Renal cortical epithelial cell (primary cell): ENCODE results near the gene NUF2. TPM values are rescaled to one million over a fixed set of nuclear protein-coding genes. Genes with fewer than 3 reads are reported as not detected.
"Not testable (repeated sequence)": the region's sequence is repeated elsewhere in the genome, so short reads cannot be mapped to it uniquely, and the experiment has no call there.

Experiments
- DNase-seq: peaks from one replicate; pipeline ENCODE4 v3.0.0-alpha.2; 2011; ENCODE audit warnings: low read depth
- total RNA-seq: library from RNA; depleted of rRNA; stranded (reverse); fragments of >200 nt; gene quantifications from 2 replicates; pipeline ENCODE4 v1.2.3, GENCODE V29; 2014

The NUF2 gene
- 0.30 and 12.9 TPM in 2 replicates for total RNA-seq

DNA sequence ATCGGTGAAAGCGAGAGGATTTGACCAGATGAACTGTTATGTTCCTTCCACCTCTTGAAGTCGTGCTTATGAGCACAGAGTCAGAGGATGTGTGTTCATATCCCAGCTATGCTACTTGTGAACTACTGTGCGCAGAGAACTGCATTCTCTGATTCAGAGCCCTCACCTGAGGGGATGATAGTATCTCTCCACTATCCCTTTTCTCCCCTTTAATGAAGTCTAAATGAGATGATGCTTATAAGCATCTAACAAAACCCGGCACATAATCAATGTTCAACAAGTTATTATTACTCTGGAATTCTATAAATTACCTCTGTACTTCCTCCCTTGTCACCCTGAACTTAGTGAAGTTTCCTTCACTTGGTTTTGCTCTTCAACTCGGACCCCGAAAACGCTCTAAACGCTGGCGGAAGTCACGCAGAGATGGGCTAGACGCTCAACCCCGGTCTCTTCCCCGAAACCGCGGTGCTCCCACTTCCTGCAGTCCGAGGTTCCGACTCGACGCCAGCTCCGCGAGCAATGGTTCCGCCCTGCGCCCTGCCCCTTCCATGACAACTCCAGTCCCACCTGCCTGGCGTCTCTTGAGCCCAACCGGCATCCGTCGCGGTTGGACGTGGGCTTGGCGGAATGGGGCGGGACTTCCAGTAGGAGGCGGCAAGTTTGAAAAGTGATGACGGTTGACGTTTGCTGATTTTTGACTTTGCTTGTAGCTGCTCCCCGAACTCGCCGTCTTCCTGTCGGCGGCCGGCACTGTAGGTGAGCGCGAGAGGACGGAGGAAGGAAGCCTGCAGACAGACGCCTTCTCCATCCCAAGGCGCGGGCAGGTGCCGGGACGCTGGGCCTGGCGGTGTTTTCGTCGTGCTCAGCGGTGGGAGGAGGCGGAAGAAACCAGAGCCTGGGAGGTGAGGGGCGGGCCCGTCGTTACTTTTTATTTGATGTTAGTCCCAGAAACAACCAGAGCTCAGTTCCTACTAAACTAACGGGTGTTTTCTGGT is at the start of gene NUF2:
Gene NUF2, plus strand, starts transcription at position 644 of the 995 bp plus-strand sequence. CDS start 4,098 bp downstream, outside the sequence.
- peak; percentile 94 for DNase-seq

DNA sequence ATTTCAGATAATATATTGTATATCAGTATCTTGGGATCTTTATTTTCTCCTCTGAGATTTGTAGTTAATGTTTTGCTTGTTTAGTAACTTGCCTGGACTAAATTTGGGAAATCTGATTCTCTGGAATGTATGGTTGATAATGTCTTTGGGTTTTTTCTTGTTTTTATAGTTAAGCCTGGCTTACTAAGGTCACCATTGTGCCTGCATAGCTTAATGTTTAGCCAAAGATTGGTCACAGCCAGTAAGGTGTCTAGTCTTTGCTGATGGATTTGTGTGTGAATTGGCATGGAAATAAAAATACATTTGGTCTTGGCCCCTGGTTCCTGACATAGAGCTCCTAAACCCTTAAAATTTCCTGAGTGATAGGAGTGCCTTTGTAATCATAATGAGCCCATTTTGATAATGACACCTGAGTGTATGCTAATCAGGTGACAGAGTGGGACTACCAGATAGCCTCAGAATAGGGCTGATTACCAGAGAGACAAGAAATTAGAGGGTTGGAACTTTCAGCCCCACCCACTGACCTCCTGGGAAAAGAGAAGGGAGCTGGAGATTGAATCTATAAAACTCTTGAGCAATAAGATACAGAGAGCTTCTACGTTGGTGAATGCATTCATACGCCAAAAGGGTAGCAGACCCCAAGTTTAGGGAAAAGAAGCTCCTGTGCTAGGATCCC is 47.9 kb upstream of the NUF2 start:
- DNase-seq = peak; percentile 96

DNA sequence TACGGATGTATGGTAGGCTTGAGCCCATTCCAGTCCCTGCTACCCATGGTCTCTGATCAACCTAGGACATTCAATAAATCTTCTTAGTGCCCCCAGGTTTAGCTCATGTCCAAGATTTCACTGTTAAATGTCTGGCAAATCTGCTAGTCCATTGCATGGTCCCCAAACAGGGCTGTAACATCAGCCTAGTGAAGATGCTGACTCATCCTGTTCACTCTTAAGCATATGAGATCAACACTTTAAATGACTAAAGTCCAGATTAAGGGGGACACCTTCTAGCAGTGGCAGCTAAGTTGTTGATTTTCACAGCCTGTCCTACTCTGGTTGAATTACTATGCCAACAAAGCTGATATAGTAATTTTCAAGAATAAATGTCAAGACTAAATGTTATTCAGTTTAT is 46.5 kb upstream of the NUF2 start:
- DNase-seq = peak; percentile 62

DNA sequence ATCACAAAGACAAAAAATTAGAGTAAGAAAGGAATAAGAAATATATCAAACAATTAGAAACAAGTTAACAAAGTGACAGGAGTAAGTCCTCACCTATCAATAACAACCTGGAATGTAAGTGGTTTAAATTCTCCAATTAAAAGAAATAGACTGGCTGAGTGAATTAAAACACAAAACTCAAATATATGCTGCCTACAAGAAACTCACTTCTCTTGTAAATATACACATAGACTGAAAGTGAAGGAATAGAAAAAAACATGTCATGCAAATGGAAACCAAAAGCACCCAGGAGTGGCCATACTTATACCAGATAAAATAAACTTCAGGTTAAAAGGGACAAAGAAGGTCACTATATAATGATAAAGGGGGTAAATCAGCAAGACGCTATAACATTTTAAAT is 43.2 kb upstream of the NUF2 start:
- no peak for DNase-seq

DNA sequence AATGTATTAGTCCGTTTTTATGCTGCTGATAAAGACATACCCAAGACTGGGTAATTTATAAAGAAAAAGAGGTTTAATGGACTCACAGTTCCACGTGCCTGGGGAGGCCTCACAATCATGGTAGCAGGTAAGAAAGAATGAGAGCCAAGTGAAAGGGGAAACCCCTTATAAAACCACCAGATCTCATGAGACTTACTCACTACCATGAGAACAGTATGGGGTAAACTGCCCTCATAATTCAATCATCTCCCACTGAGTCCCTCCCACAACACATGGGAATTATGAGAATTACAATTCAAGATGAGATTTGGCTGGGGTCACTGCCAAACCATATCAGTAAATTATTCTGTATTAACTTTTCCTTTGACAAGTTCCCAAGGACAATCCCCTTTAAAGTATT is 36.9 kb upstream of the NUF2 start:
- peak; percentile 29 for DNase-seq

DNA sequence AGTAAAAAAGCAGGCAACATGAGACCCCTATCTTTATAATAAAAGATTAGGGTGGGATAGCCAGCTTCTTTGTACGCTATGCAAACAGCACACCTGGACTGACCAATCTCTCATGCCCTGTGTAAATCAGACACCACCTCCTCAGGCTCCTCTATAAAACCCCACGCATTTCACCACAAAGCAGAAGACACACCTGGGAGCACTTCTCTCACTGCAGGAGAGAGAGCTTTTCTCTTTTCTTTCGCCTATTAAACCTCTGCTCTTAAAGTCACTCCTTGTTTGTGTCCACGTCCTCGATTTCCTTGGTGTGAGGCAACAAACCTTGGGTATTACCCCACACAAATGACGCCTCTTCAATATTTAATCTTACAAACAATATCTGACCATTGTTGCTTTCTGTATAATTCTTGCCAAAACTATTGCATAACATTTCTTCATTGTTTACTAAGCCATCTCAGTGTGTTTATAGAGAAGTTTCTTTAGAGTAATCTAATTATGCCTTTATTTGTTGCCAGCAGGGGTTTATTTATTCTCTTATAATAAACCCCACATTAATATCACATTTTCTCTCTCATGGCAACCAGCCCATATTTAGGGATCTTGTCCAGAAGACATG is 31.6 kb upstream of the NUF2 start:
- no peak for DNase-seq

DNA sequence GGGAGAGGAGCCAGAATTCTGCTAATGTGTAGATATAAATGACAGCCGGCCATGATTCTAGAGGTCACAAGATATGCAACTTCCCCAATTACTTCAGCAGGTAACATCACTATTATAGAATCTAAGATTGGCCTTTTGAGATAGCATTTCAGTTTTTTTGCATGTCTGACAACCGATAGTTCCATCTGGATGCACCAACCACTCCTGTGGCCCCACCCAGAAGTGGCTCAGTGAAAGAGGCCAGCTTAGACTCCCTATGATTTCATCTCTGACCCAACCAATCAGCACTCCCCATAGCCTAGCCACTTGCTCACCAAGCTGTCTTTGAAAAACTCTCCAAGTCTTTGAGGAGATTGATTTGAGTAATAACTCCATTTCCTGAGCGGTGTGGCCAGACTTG is 30.3 kb upstream of the NUF2 start:
- no peak for DNase-seq

DNA sequence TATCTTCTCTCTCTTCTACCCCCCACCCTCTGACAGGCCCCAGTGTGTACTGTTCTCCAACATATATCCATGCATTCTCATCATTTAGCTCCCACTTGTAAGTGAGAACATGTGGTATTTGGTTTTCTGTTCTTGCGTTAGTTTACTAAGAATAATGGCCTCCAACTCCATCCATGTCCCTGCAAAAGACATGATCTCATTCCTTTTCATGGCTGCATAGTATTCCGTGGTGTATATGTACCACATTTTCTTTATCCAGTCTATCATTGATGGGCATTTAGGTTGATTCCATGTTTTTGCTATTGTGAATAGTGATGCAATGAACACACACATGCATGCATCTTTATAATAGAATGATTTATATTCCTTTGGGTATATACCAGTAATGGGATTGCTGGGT is 29.6 kb upstream of the NUF2 start:
- DNase-seq = not testable (repeated sequence)

DNA sequence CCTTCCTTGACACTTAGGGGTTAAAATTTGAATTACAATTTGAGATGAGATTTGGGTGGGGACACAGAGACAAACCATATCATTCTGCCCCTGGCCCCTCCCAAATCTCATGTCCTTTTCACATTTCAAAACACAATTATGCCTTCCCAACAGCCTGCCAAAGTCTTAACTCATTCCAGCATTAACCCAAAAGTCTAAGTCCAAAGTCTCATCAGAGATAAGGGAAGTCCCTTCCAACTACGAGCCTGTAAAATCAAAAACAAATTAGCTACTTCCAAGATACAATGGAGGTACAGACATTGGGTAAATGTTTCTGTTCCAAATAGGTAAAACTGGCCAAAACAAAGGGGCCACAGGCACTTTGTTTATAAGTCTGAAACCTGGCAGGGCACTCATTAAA is 28.3 kb upstream of the NUF2 start:
- not testable (repeated sequence) for DNase-seq

DNA sequence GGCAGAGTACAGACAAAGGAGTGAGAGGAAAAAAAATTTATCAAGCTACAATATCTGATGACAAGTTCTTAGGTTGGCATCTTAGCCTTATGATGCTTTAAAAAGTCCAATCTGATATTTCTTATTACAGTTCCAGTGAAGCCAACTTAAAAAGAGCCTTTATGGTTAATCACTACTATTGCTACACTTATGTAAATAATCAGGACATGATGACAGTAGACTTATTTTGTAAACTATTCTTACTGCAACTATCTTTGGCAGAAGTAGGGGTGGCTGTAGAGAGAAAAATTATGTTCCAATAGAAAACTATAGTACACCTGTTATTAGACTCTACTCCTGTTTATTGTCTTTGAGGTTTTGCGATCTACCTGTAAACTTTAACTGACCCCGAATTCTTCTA is 25.8 kb upstream of the NUF2 start:
- no peak for DNase-seq

DNA sequence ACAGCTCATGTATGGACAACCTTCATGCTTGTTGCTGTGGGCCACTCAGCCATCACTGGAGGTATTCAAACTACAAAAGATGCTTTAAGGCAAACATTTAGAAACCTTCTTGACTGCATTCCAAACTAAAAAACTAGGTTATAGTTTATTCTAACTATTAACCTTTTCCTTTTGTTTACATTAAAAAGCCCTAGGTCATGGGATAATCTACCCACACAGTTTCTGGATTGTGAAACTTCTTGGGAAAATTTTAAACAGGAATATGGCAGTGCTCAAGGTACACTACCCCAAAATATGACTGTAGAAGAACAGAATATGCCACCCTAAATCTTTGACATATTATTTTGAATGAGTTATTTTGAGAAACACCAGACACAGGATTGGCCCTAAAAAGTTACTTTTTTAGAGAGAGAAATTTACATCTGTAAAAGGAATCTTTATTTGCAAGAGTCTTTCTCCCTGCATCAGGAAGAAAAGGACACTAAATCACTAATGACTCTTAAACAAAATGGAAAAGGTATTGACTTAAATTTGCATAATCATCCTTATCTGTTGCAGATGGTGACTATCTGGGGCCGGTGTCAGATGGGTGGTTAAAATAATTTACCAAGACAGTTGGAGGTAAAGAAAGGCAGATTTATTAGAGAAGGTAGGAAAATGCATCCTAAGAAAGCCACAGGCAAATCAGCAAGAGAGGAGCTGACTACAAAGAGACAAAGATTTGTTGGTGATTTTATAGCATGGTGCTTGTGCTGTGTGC is 25.1 kb upstream of the NUF2 start:
- no peak for DNase-seq

DNA sequence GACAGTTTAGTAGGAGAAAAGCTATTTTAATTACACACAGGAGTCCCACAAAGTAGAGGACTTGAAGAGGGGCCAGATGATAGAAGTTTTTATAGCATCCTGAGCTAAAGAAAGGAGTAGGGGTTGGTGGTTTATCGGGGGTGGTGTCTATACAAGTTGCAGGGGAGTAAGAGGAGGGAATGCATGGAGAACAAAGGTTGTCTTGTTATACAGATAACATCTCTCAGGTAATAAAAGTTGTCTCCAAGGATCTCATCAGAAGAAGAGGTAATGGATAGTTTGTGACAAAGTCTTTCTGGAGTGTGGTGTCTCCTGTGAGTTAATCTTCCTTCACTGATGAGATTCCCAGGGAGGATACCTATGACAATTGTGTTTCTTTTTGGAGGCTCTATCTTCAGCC is 23.4 kb upstream of the NUF2 start:
- no peak for DNase-seq

DNA sequence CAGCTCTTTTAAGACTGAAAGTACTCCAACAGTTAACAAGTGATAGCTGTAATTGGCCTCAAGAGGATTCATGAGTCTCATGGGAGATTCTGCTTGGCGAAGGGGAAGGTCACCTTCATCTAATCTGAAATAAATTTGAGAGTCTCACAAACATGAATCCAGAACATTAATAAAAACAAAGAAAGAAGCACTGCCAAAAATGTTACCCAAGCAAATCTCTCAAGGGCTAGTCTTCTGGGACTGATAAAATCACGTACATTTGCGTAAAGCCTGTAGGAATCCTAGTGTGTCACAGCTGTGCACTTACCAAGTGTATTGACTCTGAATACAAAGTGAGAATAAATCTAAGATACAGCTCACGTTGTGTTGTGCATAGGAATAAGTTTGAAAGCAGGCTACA is 21.2 kb upstream of the NUF2 start:
- no peak for DNase-seq

DNA sequence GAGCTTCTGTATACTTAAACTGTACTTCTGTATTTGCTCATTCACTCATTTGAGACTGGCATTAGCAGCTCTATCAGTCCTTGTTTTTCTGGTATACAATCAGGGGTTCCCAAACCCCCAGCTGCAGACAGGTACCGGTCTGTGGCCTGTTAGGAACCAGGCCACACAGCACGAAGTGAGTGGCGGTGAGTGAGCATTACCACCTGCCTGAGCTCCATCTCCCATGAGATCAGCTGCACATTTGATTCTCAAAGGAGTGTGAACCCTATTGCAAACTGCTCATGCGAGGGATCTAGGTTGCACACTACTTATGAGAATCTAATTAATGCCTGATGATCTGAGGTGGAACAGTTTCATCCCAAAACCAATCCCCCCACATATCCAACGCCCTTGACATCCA is 18.2 kb upstream of the NUF2 start:
- DNase-seq = no peak

DNA sequence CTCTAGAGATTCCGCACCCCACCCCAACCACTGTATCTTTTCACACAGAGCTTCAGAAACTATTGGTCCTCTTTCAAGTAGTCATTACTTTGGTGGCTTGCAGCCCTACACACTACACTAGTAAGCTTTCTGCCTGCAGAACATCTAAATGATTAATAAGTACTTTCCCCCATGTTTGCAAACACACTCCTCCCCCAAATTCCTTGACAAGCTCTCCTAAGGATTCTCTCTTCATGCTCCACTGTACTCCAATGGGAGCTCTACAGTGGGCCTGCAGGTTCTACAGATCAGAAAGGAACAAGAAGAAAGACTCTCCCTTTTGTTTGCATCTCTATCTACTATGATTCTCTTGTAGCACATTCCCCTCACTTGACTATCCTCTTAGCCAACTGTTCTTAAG is 16.3 kb upstream of the NUF2 start:
- peak; percentile 44 for DNase-seq

DNA sequence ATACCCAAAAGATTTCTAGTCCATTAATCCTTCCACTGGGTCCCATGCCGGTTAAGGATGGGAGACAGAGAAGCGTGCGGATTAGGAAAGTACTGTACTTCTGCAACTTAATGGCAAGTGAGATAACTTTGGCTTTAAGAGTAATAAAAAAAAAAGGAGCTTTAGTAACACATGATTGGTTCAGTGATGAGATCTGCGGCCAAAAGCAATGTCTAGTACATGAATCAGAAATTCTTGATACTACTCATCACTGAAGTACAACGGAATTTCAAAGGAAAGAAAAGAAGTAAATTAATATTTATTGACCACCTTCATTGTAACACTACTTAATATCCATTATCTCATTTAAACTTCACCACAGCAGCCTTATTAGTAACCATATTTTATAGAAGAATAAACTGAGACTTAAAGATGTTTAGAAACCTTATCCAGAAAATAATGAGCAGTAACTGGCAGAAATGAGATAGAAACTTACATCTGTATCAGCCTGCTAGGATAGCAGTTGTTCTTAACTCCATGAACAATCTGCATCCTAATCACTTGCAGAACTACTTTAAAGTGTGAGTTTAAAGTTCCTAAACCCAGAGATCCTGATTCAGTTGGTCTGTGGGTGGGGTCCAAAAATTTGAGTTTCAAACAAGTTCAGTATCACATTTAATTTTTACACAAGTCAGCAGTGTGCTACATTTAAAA is 14.1 kb upstream of the NUF2 start:
- DNase-seq = peak; percentile 90

DNA sequence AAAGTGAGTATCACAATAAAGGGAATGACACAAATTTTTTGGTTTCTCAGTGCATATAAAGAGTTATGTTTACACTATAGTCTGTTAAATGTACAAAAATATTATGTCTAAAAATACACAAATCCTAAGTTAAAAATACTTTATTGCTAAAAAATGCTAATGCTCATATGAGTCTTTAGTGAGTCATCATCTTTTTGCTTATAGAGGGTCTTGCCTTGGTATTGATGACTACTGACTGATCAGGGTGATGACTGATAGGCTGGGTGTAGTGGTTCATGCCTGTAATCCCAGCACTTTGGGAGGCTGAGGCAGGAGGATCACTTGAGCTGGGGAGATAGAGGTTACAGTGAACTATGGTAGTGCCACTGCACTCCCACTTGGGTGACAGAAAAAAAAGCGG is 12.9 kb upstream of the NUF2 start:
- DNase-seq = no peak

DNA sequence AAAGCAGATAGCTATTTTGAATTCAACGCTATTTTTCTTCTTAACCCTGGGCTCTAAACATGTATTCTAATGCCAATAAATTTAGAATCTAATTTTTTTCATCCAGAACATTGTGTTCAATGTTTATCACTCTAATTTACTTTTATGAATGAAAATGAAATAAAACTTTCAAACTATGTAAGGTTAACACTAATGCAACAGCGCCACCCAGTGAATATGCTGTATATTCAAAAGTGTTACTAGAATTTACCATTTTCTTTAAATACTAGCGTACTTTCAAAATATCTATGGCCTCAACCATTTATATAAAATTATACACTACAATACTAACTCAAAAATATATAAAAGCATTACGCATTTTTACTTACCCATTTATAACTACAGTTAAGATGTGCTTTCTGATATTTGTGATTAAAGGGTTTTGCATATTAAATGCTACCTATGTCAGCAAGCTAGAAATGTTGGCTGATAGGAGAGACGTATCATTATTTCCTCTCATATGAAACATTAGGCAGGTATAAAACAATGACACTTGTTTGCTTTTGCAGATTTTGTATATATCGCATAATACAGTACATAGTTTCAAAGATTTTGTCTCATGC is 5.9 kb upstream of the NUF2 start:
- DNase-seq = peak; percentile 43

DNA sequence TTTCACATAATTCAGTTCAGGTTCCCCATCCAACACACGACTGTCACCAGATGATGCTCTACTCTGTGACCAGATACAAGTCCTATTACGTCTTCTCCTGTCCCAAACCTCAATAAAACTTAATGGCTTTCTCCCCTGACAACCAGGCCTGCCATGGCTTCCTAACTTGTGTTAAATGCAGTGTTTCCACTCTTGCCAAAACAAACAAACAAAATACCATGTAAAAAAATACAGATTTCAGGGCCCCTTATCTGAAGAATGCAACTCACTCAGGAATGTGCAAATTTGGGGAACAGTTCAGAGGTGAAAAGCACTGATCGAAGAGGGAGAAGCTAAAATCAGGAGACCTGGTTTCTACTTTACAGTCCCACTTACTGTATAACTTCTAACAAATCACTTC is 863 bp upstream of the NUF2 start:
- DNase-seq = peak; percentile 5

DNA sequence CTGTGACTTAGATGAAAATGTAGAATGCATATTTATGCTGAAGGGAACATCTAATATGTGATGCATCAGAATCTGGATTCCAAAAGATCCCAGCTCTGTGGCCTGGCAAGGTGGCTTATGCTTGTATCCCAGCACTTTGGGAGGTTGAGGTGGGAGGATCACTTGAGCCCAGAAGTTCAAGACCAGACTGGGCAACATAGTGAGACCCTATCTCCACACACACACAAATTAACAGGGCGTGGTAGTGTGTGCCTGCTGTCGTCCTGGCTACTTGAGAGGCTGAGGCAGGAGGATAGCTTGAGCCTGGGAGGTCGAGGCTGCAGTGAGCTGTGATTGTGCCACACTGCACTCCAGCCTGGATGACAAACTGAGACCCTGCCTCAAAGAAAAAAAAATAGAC is 1.6 kb downstream of the NUF2 start:
- DNase-seq = not testable (repeated sequence)

DNA sequence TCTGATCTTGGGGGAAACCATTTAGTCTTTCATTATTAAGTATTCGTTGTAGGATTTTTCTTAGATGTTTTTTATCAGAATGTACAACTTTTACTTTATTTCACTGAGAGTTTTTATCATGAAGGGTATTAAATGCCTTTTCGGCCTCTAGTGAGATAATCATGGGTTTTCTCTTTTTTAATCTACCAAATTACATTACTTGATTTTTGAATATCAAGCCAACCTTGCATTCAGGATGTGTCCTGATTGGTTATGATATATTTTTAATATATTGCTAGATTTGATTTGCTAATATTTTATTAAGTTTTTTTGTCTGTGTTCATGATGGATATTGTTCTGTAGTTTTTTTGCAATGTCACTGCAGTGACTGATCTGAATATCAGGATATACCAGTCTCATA is 9.4 kb downstream of the NUF2 start:
- DNase-seq = no peak
